K562 (cell line): ENCODE measurements around the gene PRDX3. TPM values are rescaled to one million over a fixed set of nuclear protein-coding genes. Genes with fewer than 3 reads are reported as not detected.

ENCODE experiments used
- C11orf30 ChIP-seq: fragments of 450-650 bp; IDR thresholded peaks from 2 replicates; pipeline ENCODE4 v1.6.1; 2016; ENCODE audit warnings: low read depth, mild to moderate bottlenecking
- CBX1 ChIP-seq: sonication (generic); IDR thresholded peaks from 2 replicates; pipeline ENCODE4 v1.6.1; 2016; ENCODE audit warnings: antibody characterized with exemption, low read depth, mild to moderate bottlenecking
- DACH1 ChIP-seq: fragments of 450-650 bp; IDR thresholded peaks from 2 replicates; pipeline ENCODE4 v1.6.1; 2018; ENCODE audit not compliant: partially characterized antibody
- DPF2 ChIP-seq: fragments of 450-650 bp; IDR thresholded peaks from 2 replicates; pipeline ENCODE4 v1.6.1; 2016
- EP300 ChIP-seq: IDR thresholded peaks from 2 replicates; pipeline ENCODE4 v1.6.1; 2012; ENCODE audit warnings: low read length, improper control_type of control experiment
- ETV1 ChIP-seq: fragments of 450-650 bp; conservative IDR thresholded peaks from 2 replicates; pipeline ENCODE4 v1.6.1; 2016; ENCODE audit warnings: missing genetic modification characterization, control low read depth, low read depth, missing compliant biosample characterization
- FOSL1 ChIP-seq: fragments of 200-800 bp; sonication (Bioruptor generic); conservative IDR thresholded peaks from 2 replicates; pipeline ENCODE4 v1.6.1; 2016; ENCODE audit warnings: missing genetic modification characterization, missing compliant biosample characterization
- FOXA3 ChIP-seq, 2 experiments: fragments of 450-650 bp in 1 of 2; sonication (generic) in 1 of 2; formaldehyde crosslinking; IDR thresholded peaks in 1 of 2; conservative IDR thresholded peaks in 1 of 2; 2 replicates each; pipeline versions ENCODE4 v1.4.0 to v1.8.0; 2020 to 2022; ENCODE audit warnings: mild to moderate bottlenecking in 2 of 2, missing genetic modification reagents in 1 of 2
- GATAD2A ChIP-seq: fragments of 450-650 bp; IDR thresholded peaks from 2 replicates; pipeline ENCODE4 v1.6.1; 2017
- HOMEZ ChIP-seq: fragments of 250-450 bp; sonication (Bioruptor Pico); IDR thresholded peaks from 2 replicates; pipeline ENCODE4 v1.4.0; 2020; ENCODE audit warnings: mild to moderate bottlenecking, moderate library complexity
- IFI16 ChIP-seq: fragments of 250-450 bp; sonication (Bioruptor Pico); IDR thresholded peaks from 2 replicates; pipeline ENCODE4 v2.1.2; 2022; ENCODE audit warnings: mild to moderate bottlenecking, inconsistent platforms
- JUND ChIP-seq, 2 experiments: IDR thresholded peaks; 2 replicates in 1 of 2; 3 replicates in 1 of 2; pipeline ENCODE4 v1.6.1; 2011; ENCODE audit warnings: borderline replicate concordance in 2 of 2, low read depth in 2 of 2, low read length in 2 of 2, improper control_type of control experiment in 1 of 2, missing biosample characterization in 1 of 2, missing genetic modification characterization in 1 of 2, missing genetic modification reagents in 1 of 2
- MAFK ChIP-seq: IDR thresholded peaks from 2 replicates; pipeline ENCODE4 v1.6.1; 2011; ENCODE audit warnings: low read length, improper control_type of control experiment
- NFE2 ChIP-seq: IDR thresholded peaks from 2 replicates; pipeline ENCODE4 v1.6.1; 2014; ENCODE audit warnings: antibody characterized with exemption, low read depth
- NFE2L1 ChIP-seq: fragments of 450-650 bp; IDR thresholded peaks from 2 replicates; pipeline ENCODE4 v1.6.1; 2016; ENCODE audit warnings: missing genetic modification characterization, low read depth, mild to moderate bottlenecking, missing compliant biosample characterization, moderate library complexity, borderline replicate concordance
- NR3C1 ChIP-seq: sonication (generic); formaldehyde crosslinking; IDR thresholded peaks from 2 replicates; pipeline ENCODE4 v1.8.1; 2022; ENCODE audit warnings: missing genetic modification reagents
- PHF8 ChIP-seq: fragments of 200-600 bp; sonication (generic); IDR thresholded peaks from 2 replicates; pipeline ENCODE4 v1.6.1; 2012; ENCODE audit warnings: mixed run types, mild to moderate bottlenecking, inconsistent platforms, low read length, moderate library complexity, borderline replicate concordance
- POLR2H ChIP-seq: IDR thresholded peaks from 2 replicates; pipeline ENCODE4 v1.6.1; 2016; ENCODE audit warnings: missing genetic modification characterization, low read depth, mild to moderate bottlenecking, control low read depth, missing compliant biosample characterization, moderate library complexity
- RBM22 ChIP-seq: fragments of 200-400 bp; formaldehyde crosslinking; IDR thresholded peaks from 2 replicates; pipeline ENCODE4 v1.6.1; 2018; ENCODE audit warnings: low read length, low read depth; ENCODE audit not compliant: poor library complexity, severe bottlenecking
- SMAD1 ChIP-seq: fragments of 150-350 bp; IDR thresholded peaks from 2 replicates; pipeline ENCODE4 v1.6.1; 2014; ENCODE audit warnings: low read length, low read depth; ENCODE audit not compliant: partially characterized antibody
- SMARCA4 ChIP-seq: fragments of 450-650 bp; IDR thresholded peaks from 2 replicates; pipeline ENCODE4 v1.6.1; 2016
- TAF9B ChIP-seq: fragments of 450-650 bp; IDR thresholded peaks from 2 replicates; pipeline ENCODE4 v1.6.1; 2018; ENCODE audit warnings: mild to moderate bottlenecking; ENCODE audit not compliant: partially characterized antibody
- TCF7 ChIP-seq: sonication (generic); IDR thresholded peaks from 2 replicates; pipeline ENCODE4 v1.6.1; 2016; ENCODE audit warnings: antibody characterized with exemption, borderline replicate concordance
- TCFL5 ChIP-seq: fragments of 250-450 bp; sonication (Bioruptor Pico); conservative IDR thresholded peaks from 2 replicates; pipeline ENCODE4 v1.6.1; 2021; ENCODE audit warnings: mild to moderate bottlenecking, moderate library complexity, matching md5 sums
- TOE1 ChIP-seq, 2 experiments: fragments of 450-650 bp in 1 of 2; sonication (generic) in 1 of 2; formaldehyde crosslinking in 1 of 2; IDR thresholded peaks; 2 replicates each; pipeline versions ENCODE4 v1.7.1 to v1.8.0; 2016 to 2022; ENCODE audit warnings: borderline replicate concordance in 2 of 2, mild to moderate bottlenecking in 2 of 2, antibody characterized with exemption in 1 of 2, inconsistent platforms in 1 of 2, low read depth in 1 of 2, missing genetic modification reagents in 1 of 2, moderate library complexity in 1 of 2
- ZNF316 ChIP-seq: fragments of 450-650 bp; IDR thresholded peaks from 2 replicates; pipeline ENCODE4 v1.6.1; 2016
- ZNF445 ChIP-seq: fragments of 250-450 bp; sonication (Bioruptor Pico); IDR thresholded peaks from 2 replicates; pipeline ENCODE4 v1.4.0; 2020; ENCODE audit warnings: low read depth, mild to moderate bottlenecking, moderate library complexity
- ZNF644 ChIP-seq: fragments of 200-800 bp; sonication (Bioruptor generic); IDR thresholded peaks from 2 replicates; pipeline ENCODE4 v1.6.1; 2016; ENCODE audit warnings: low read depth, missing genetic modification characterization, missing compliant biosample characterization
- ZNF696 ChIP-seq: fragments of 250-450 bp; sonication (Bioruptor Pico); conservative IDR thresholded peaks from 2 replicates; pipeline ENCODE4 v1.4.0; 2020; ENCODE audit warnings: mild to moderate bottlenecking, moderate library complexity
- ZNF77 ChIP-seq: fragments of 250-450 bp; sonication (Bioruptor Pico); IDR thresholded peaks from 2 replicates; pipeline ENCODE4 v1.5.0; 2020
- polyA plus RNA-seq, 8 experiments: library from polyadenylated mRNA; depleted of rRNA in 4 of 8; stranded (reverse) in 5 of 8; unstranded in 3 of 8; fragments of >200 nt; fragmentation: Nextera tagmentation in 2 of 8; fragmentation: Illumina TruSeq in 1 of 8; extraction: Ambion mirVana in 2 of 8; extraction: Trizol in 1 of 8; gene quantifications; 2 replicates each; pipeline versions ENCODE4 v1.2.1 to v1.2.3, GENCODE V29; 2011 to 2014; ENCODE audit warnings: inconsistent platforms in 1 of 8, missing spikeins in 1 of 8
- total RNA-seq, 7 experiments: library from RNA; depleted of rRNA in 6 of 7; stranded (reverse); fragments of >200 nt in 6 of 7; fragmentation: Illumina TruSeq in 2 of 7; extraction: Trizol in 2 of 7; gene quantifications; 2 replicates each; pipeline versions ENCODE4 v1.2.1 to v1.2.3, GENCODE V29; 2011 to 2021; ENCODE audit warnings: low replicate concordance in 1 of 7

PRDX3 gene
- total and polyA plus RNA-seq, 9 of the 15 experiments (the other 6 are each of a cell fraction or from before 2014, with no cell fraction given) = 122 to 994 (median 173) TPM

- TF ChIP-seq TOE1 (IDR thresholded peaks at IDR 0.05; ENCODE audit: borderline replicate concordance) (no peak), TOE1 (CRISPR knock-in tag; IDR thresholded peaks at IDR 0.05; ENCODE audit: borderline replicate concordance, low read depth) (no peak), DACH1 (no peak), ZNF644 (tag) (peak; percentile 46; the same call in 1 of the 2 replicates), C11orf30 (peak; percentile 93), NFE2 (peak; percentile 85), ZNF445 (CRISPR knock-in tag) (no peak), GATAD2A (no peak), PHF8 (peak; percentile 17; the same call in 1 of the 2 replicates), EP300 (0 out of 2 replicates have a peak, but pooled peaks have one; percentile 20), NR3C1 (CRISPR knock-in tag) (no peak), ZNF696 (CRISPR knock-in tag) (no peak), ETV1 (tag) (peak; percentile 33), JUND (IDR thresholded peaks at IDR 0.05; ENCODE audit: borderline replicate concordance, low read depth, low read length) (peak; percentile 31; the same call in 1 of the 2 replicates), JUND (tag; IDR thresholded peaks at IDR 0.05; ENCODE audit: borderline replicate concordance, low read depth, low read length) (peak; percentile 27; the same call in 1 of the 3 replicates), ZNF316 (peak; percentile 94), IFI16 (CRISPR knock-in tag) (no peak), MAFK (peak; percentile 74), FOXA3 (CRISPR knock-in tag; conservative IDR thresholded peaks at IDR 0.05 in 1 of 2, IDR thresholded peaks at IDR 0.05 in 1 of 2) (no peak), SMAD1 (no peak), CBX1 (no peak), HOMEZ (CRISPR knock-in tag) (no peak), RBM22 (no peak), ZNF77 (CRISPR knock-in tag) (no peak), DPF2 (peak; percentile 79), NFE2L1 (tag) (peak; percentile 28; the same call in 1 of the 2 replicates), FOSL1 (tag) (peak; percentile 63), POLR2H (tag) (0 out of 2 replicates have a peak, but pooled peaks have one; percentile 35), TAF9B (peak; percentile 61), TCF7 (no peak), SMARCA4 (peak; percentile 67; the same call in 1 of the 2 replicates), TCFL5 (CRISPR knock-in tag) (no peak)
These were observed 46.9 kb downstream of the PRDX3 start (continued) for GRCh38 chr10:119131512-119132240.
